SIG-M5 treated with dmso at 0.1 percent for 504 hours (cell line): Measurements from ENCODE around the gene ADAMTS17.
"Not testable (repeated sequence)": the region's sequence is repeated elsewhere in the genome, so short reads cannot be mapped to it uniquely, and the experiment has no call there.

Experiments
- DNase-seq: peaks from one replicate; lab custom pipeline; 2025; ENCODE audit not compliant: unreplicated experiment; lab: John Stamatoyannopoulos, UW

ADAMTS17 gene

DNA sequence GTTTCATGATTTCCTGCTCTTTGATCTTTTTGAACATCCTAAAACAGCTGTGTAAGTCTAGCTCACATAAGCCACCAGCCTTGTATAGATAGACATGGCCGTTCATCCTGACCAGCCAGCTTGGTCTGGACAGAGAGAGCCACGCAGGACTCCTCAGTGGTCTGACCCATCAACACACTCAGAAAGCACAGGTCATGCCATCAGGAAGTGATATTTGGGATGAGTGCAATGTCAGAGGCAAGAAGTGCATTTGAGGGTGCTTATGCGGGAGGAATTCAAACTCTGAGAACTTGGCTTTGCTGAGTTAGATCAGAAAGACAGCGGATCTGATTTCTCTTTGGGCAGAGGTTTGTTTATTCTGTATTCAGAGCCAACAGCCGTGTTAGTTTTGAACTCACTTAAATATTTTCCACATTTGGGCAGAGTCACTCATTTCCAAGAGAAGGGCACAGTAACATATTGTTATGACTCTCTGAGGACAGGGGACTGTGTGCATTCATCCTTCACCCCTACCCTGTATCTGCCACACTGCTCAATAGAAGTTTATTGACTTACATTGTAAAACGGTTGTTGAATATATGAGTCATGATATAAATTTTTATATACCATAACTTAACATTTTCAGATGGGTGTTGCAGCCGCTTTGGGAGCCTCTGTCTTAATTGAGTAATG is 383.2 kb downstream of the ADAMTS17 start:
- DNase-seq, result no peak

DNA sequence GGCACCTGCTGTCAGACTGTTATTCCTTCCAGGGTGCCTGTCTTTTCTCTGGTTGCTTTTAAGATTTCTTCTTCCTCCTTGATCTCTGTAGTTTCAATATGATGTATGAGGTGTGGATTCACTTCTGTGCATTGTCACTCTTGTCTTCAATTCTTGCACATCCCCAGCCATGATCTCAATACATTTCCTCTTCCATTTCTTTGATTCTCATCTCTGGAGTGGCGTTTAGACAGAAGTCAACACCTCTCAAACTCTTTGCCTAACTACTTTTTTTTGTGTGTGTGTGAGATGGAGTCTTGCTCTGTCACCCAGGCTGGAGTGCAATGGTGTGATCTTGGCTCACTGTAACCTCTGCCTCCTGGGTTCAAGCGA is 384.1 kb downstream of the ADAMTS17 start:
- DNase-seq, result no peak

DNA sequence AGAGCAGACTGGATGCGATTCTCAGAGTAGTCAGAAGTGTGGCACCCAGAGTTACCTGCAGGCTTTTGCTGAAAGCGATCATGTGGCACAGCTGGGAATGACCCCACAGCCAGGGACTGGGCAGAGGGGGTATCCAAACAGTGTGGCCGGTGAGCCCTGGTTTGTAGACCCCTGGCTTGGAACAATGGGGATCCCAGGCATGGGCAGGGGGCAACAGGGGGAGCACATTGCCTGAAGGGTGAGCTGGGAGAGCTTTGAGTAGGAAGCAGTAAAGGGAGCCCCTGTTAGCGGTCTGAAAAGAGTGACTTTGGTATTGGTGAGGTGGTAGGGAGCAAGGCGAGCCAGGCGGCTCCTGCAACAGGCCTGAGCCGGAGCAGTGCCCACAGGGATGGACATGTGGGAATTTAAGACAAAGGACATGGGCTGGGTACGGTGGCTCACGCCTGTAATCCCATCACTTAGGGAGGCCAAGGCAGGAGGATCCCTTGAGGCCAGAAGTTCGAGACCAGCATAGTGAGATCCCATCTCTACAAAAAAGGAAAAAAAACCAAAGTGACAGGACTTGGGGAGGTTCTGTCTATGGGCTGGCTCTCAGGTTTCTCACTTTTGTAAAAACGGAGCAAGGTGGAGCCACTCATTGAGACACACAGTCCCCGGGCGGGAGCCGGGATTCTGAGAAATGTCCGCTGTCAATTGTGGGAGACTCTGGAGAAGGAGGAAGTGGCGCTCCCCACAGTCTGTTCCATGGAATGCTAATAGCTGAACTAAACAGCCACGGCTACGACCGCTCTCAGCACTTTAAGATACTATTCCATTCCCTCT is 384.7 kb downstream of the ADAMTS17 start:
- DNase-seq, result no peak

DNA sequence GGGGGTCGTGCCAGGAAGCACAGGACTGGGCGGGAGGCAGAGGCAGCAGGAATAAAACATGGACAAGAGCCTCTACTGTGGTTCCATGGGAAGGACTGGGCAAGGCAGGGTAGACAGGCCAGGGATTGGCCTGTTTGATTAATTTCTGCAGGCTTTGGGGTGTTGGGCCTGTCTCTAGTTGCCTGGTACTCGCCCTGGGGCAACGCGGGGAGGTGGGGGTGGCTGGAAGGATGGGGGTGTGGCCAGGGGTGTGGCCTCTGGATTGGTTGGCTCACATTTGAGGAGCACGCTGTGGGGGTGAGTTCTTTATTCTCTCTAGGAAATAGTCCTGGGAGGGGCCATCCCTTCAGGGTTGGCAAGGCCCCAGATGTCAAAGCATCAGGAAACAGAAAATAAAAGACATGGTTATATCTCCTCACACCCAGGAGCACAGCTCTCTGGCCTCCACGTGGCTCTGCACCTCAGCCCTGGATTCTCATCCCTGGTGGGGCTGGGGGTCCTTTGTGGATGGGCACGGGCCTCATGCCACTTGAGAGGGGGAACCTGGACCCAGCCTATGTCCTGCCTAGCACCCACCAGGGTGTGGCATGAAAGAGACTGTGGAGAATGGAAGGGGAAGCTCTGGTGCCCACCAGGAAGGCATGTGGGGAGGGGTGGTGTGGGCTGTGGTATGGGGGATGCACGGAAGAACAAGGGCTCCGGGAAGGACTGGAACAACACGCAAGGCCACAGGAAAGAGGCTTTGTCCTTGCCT is 385.6 kb downstream of the ADAMTS17 start:
- no peak for DNase-seq

DNA sequence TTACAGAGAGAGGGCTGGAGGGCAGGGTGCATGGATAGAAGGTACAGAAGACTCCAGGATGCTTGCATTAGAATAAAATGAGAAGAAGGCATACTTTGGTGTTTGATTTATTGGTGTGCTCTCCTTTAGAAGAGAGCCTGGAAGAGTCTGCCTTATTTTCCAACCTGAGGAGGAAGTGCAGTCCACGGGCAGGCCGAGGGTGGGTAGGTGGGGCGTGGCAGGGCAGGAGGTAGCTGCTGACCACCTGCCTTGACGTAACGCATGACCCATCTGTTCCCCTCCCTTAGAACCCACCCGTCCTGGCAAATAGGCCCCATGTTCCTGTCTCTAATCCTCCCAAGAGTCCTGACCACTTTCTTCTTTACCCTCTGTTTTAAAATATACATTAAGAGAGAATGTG is 386.2 kb downstream of the ADAMTS17 start:
- DNase-seq, result no peak

DNA sequence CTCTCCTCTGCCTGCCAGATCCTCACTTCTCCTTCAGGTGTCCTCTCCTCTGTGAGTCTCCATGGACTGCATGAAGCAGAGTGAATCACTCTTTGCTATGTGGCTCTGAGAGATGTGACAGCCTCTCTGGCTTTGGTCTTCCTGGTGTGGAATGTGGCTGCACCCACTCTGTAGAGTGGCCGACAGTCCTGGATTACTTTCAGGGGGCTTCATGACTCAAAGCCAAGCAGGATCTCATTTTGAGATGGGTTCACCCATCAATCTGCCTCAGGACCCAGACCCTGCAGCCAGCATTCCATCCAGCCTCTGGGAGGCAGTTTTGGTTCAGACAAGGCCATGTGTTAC is 386.6 kb downstream of the ADAMTS17 start:
- DNase-seq, result no peak

DNA sequence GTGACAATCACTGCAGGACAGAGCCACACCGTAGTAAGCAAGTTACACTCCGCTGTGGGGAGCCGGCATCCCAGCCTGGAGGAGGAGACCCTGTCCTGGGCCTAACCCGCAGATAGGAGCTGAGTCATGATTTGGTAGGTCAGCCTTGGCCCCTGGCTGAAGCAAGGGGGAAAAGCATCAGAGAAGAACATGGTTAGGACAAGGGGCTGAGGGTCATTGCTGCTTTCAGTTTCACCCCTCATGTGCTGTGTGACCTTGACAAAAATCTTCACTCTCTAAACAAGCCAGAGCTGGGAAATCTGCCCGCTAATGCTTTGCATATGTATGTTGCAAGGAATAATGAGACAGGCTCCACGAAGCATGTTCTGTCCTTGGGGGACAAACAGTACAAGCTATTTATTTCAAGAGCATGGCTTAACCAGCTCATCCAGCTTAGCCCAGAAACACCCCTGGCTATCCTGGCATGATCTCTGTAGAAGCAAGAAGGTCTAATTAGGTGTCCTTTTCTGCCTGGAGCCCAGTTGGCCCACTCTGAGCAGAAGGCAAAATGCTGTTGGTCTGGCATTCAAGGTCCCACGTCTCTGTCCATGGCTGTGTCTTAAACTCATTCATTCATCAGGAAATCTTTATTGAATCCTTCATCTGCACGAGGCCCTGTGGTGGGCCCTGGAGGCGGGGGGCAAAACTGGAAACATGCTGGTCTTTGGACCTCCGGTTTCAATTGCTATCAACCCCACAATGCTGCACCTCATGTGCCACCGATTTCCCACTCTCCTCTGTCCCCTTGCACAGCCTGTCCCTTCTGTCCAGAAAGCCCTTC is 387.2 kb downstream of the ADAMTS17 start:
- no peak for DNase-seq

DNA sequence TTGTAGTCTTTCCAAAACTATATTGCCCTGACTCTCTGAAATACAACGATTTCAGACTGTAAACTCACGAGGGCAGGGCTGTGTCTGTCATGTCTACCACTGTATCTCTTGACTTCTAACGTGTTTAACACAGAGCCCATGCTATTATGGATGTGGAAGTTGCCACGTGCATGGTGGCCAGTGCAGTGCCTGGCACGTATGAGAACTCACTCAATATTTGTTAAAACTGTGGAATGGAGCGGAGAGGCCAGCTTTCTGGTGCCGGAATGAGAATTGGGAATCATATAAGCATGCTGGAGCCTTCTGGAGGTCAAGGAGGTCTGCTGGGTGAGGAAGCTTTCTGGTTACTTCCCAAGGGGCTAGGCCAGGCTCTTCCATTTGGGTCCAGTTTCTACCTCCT is 387.9 kb downstream of the ADAMTS17 start:
- no peak for DNase-seq

DNA sequence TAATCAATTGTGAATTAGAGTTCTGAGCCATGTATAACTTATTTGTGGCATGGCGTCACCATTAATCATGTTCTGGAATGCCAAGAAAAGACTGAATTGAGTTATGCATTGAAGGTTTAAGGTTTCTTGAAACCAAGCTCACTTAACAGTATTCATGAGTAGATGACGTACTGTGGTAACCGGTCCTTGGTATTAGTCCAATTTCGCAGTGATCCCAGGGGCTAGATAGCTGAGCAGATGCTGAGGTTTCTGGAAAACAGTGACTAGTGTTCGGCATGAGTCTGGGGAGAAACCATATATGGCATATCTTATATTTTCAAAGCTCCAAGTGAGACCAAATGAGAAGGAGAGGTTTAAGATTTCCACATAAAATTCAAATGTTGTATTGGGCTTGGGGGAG is 390.3 kb downstream of the ADAMTS17 start:
- DNase-seq, result no peak

DNA sequence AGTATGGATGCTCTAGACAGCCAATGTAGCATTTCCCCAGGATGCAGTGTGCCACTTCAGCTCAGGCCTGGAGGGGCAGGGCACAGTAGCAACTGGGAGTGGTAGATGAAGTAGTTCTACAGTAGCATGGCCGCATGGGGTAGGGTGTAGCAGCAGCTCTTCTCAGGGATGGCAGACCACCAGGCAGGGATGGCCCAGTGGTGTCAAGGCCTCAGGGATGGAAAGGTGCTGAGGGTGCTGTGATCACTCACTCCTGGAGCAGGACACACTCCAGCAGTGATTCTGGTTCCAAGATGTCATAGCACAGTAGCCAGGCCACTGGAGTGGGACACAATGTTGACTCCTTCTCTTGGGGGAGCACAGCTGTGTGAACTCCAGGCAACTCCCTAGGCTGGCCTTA is 397.6 kb downstream of the ADAMTS17 start:
- no peak for DNase-seq

DNA sequence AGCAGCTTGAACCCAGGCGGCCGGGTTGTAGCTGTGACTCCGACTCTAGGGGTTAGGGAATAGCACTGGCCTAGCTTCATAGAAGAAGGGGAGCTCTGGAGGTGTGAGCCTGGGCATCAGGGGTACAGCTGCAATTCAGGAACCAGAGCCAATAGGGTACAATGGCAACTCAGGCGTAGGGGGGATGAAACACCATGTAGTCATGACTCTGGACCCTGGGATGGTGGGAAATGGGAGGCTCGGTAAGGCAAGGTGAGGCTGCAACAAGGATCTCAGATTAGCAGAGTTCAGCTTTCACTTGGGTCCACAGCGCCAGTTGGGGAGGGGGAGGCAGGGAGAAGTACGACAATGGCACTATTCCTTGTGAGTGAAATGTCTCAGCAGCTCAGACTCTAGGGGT is 398.3 kb downstream of the ADAMTS17 start:
- no peak for DNase-seq

DNA sequence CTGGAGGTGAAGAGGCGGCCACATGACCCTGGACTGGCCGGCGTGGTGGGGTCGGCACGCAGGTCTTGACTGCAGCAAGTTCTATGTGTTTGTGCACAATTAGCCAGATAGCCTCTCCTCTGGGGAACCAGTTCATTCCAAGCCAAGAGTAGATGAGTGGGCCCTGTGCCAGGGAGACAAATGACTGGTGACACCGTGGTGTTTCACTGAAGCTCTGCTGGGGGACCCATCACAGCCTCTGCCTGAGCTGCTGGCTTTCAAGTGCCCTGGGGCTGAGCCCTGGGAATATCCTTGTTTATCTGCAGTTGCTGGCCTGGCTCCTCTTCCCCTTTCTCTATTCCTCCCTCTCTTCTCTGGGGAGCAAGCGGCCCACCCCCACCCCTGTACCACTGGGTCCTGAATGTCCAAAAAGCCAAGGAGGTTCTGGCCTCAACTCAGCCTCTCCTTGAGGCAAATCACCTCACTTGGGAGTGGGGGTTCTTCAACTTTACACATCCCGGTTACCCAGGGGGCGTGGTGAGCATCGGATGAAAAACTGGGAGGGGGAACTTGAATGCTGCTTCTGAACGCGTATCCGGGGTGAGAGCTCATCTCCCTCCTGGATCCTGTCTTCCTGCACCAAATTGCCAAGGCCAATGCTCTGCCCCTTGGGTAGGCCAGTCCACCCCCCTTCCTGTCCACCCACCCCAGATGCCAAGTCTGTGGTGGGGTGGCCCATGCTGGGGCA is 408.9 kb downstream of the ADAMTS17 start:
- no peak for DNase-seq

DNA sequence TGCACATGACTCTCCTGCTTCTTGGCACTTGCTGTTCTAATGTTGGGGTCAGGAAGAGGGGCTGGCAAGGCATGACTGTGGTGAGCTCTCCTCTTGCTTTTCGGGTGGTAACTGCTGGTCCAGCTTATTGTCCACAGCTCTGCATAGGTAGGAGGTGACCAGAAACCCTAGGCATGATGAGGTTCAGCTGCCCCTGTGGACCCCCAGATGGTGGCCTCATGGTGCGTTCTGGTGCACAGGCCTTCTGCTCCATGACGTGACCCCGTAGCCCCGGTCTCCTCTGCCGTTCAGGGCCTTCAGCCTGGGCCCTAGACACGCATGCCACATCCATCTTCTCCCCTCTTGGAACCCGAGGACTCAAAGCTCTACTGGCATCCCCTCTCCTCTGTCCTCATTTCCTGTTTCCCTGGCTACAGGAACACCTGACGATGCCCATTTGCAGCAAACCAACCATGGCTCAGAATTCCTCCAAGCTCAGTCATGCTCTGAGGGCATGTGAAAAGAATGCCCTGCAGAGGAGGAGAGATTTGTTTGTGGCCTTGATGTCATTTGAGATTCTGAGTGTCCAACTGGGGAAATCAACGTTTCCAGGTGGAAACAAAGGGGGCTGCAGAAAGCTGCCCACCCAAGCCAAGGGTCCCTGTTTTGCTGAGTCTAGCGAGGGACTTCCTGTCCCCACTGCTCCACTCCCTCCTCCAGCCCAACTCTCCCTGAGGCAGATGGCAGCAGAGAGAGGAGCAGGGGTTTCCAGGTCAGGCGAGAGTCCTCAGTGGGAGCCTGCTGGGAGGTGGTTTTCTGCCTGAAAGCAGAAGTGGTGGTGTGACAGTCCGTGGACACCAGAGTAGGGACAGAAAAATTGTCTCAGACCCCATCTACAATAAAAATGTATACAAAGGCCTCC is 409.8 kb downstream of the ADAMTS17 start:
- no peak for DNase-seq

DNA sequence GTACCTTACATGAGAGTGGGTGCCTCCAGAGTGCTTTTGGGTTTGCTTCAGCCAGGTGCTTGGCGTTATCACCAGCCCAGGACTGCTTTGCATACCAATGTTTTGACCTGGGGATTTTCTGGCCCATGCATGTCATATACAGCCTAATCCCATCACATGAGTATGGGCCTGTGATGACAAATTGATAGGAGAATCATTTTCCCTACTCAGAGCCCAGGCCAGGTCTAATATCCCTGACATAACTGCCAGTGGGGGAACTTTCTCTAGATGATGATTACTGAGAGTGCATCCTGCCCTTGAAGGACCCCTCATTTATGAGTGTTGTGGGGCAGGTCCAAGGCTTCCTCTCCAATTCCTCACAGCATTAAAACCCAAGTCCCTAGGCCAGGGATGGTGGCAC is 411.1 kb downstream of the ADAMTS17 start:
- DNase-seq, result no peak

DNA sequence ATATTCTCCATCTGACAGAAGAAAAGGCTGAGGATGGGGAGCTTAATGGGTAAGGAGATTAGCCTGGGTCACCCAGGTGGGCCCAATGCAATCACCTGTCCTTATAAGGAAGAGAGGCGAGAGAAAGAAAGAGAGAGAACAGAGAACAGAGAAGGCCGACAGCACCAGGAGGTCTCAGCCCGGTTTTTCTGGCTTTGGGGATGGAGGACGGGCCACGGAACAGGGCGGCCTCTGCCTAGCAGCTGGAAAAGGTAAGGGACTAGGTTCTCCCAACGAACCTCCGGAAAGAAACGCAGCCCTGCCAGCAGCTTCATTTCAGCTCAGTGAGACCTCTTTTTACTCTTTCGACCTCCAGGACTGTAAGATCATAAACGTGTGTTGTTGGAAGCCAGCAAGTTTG is 412.5 kb downstream of the ADAMTS17 start:
- no peak for DNase-seq

DNA sequence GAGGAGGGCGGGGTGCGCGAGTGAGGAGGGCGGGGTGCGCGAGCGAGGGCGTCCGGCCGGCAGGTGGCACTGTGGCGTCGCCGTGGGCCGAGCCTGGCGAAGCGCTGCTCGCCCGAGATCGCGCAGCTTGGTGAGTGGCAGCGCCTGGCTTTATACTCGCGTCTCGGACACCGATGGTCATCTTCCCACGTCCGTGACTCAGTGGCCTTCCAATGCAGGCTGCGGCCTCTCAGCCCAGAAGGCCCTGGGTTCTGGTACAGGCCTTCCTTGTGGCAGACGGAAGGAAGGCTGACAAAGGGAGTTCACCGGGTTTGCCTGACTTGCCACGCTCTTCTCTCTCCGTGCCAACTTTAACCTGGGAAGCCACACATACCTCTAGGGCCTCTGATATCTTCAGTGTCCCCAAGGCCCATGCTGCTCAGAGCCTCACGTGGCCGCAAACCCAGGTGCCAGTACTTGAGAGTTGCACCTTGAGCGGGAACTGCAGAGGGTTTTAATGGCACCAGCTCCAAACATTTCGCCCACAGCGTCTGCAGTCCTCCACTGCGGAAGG is 413.3 kb downstream of the ADAMTS17 start:
- peak; percentile 25 for DNase-seq

DNA sequence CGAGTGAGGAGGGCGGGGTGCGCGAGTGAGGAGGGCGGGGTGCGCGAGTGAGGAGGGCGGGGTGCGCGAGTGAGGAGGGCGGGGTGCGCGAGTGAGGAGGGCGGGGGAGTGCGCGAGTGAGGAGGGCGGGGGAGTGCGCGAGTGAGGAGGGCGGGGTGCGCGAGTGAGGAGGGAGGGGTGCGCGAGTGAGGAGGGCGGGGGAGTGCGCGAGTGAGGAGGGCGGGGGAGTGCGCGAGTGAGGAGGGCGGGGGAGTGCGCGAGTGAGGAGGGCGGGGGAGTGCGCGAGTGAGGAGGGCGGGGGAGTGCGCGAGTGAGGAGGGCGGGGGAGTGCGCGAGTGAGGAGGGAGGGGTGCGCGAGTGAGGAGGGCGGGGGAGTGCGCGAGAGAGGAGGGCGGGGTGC is 415.2 kb downstream of the ADAMTS17 start:
- not testable (repeated sequence) for DNase-seq

DNA sequence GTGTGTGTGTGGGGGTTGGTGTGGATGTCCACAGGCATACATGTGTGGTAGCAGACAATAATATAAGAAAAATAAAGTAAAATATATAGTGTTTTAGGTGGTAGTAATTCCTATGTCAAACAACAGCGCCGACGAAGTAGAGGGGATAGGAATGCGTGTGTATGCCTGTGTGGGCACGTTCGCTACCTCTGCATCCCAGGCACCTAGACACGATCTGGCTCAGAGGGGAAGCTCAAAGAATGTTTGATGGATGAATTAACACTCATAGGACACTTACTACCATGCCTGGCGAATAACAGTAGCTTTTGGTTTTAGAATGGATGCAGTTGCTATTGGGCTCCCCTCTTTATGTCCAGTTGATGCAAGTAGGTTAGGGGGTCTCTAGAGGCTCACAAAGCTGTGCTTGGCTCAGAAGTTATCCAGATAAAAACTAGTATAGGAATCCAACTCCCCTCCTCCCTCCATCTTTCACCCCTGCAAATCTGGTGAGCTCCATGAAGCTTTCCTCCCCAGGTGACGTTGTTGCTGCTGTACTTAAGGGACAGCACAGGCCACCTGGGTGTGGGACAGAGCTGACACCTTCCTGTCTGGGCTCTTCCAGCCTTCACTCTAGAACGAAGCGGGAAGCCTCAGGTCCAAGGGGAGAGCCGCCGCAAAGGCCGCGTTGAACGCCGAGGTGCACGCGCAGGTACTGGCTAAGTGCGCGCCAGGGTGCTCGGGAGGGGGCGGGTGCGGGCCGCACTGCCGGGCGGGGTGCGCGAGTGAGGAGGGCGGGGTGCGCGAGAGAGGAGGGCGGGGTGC is 415.9 kb downstream of the ADAMTS17 start:
- no peak for DNase-seq
